A549 (cell line): Measurements from ENCODE around the gene HMCN1.

Source experiments
- CBX8 ChIP-seq: fragments of 200-600 bp; sonication (generic); IDR thresholded peaks from 2 replicates; pipeline ENCODE4 v1.6.1; 2016
- EP300 ChIP-seq, 2 experiments: fragments of >200 bp; sonication (Bioruptor Twin); formaldehyde crosslinking; IDR thresholded peaks; 2 replicates in 1 of 2; 3 replicates in 1 of 2; pipeline ENCODE4 v1.6.1; 2016 to 2017
- FOSL2 ChIP-seq, 2 experiments: fragments of 450-650 bp in 1 of 2; fragments of >200 bp in 1 of 2; sonication (Bioruptor Twin) in 1 of 2; formaldehyde crosslinking; IDR thresholded peaks; 2 replicates each; pipeline versions ENCODE4 v1.5.0 to v1.6.1; 2016 to 2020; ENCODE audit warnings: mild to moderate bottlenecking in 1 of 2, moderate library complexity in 1 of 2
- MYC ChIP-seq: IDR thresholded peaks from 2 replicates; pipeline ENCODE4 v1.6.1; 2012; ENCODE audit warnings: mild to moderate bottlenecking, inconsistent platforms, low read length, improper control_type of control experiment, borderline replicate concordance
- POLR2A ChIP-seq: IDR thresholded peaks from 2 replicates; pipeline ENCODE4 v1.6.1; 2012; ENCODE audit warnings: mild to moderate bottlenecking, low read length
- TF ChIP-seq, protein P1 (sequence below): fragments of >200 bp; sonication (Bioruptor Twin); formaldehyde crosslinking; IDR thresholded peaks from 3 replicates; pipeline ENCODE4 v1.5.1; 2016

DNA sequence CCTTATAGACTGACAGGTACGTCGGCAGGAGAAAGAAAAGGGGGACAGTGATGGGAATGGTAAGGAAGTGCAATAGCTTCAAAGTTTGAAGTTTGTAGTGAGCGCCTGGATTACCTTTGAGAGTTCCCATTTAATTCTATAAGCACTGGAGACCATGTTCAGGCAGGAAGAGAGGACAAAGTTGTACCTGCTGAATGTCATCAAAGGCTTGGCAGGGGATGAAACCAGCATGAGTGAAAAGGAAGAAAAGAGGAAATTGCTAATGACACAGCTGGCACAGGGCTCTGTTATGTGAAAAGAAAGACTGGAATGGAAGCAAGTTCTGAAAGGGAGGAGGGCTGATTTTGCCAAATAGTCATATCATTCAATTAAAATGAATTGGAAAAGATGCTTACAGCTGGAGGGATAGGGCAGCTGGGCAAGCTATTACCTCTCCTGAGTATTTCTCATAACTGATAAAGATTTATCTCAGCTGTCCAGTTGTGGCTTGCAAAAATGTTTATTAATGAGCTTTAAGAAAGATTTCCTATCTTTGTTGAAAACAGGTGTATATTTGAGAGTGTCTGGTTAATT is 109.2 kb downstream of the HMCN1 start:
- TF ChIP-seq CBX8 = no peak
- no peak for TF ChIP-seq POLR2A
- TF ChIP-seq, protein P1, sequence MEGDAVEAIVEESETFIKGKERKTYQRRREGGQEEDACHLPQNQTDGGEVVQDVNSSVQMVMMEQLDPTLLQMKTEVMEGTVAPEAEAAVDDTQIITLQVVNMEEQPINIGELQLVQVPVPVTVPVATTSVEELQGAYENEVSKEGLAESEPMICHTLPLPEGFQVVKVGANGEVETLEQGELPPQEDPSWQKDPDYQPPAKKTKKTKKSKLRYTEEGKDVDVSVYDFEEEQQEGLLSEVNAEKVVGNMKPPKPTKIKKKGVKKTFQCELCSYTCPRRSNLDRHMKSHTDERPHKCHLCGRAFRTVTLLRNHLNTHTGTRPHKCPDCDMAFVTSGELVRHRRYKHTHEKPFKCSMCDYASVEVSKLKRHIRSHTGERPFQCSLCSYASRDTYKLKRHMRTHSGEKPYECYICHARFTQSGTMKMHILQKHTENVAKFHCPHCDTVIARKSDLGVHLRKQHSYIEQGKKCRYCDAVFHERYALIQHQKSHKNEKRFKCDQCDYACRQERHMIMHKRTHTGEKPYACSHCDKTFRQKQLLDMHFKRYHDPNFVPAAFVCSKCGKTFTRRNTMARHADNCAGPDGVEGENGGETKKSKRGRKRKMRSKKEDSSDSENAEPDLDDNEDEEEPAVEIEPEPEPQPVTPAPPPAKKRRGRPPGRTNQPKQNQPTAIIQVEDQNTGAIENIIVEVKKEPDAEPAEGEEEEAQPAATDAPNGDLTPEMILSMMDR = no peak
- no peak for TF ChIP-seq MYC
- TF ChIP-seq FOSL2 (IDR thresholded peaks at IDR 0.05) = no peak
- TF ChIP-seq FOSL2 (CRISPR knock-in tag; IDR thresholded peaks at IDR 0.05) = no peak
- TF ChIP-seq EP300 (IDR thresholded peaks at IDR 0.05) = no peak
